ENCODE results near the gene SNTA1. TPM values are rescaled to one million over a fixed set of nuclear protein-coding genes. Genes with fewer than 3 reads are reported as not detected.

SNTA1 gene
- total and polyA plus RNA-seq, 9 of the 15 experiments (the other 6 are each of a cell fraction or from before 2014, with no cell fraction given), result 1.2 to 40.8 (median 20.3) TPM

GRCh38 chr20:33489495-33490022 is 46.0 kb upstream of the SNTA1 start (continued):
- no peak for TF ChIP-seq SIRT6 (IDR thresholded peaks at IDR 0.05; ENCODE audit: low read depth, low read length)
- peak; percentile 22; the same call in 1 of the 2 replicates for TF ChIP-seq NR4A1 (CRISPR knock-in tag; IDR thresholded peaks at IDR 0.05)
- TF ChIP-seq NR4A1 (tag; IDR thresholded peaks at IDR 0.05), result no peak
- no peak for TF ChIP-seq HNRNPUL1 (IDR thresholded peaks at IDR 0.05; ENCODE audit: low read length)
- no peak for TF ChIP-seq CTCFL (IDR thresholded peaks at IDR 0.05; ENCODE audit: borderline replicate concordance, insufficient read depth, low read depth, low read length, poor library complexity, severe bottlenecking)
- TF ChIP-seq DACH1 (IDR thresholded peaks at IDR 0.05; ENCODE audit: partially characterized antibody), result no peak
- TF ChIP-seq STAT5B (CRISPR knock-in tag; IDR thresholded peaks at IDR 0.05), result no peak
- no peak for TF ChIP-seq STAG1 (CRISPR knock-in tag; IDR thresholded peaks at IDR 0.05; ENCODE audit: borderline replicate concordance)
- no peak for TF ChIP-seq TRIM25 (IDR thresholded peaks at IDR 0.05; ENCODE audit: borderline replicate concordance)
- TF ChIP-seq, protein P1, sequence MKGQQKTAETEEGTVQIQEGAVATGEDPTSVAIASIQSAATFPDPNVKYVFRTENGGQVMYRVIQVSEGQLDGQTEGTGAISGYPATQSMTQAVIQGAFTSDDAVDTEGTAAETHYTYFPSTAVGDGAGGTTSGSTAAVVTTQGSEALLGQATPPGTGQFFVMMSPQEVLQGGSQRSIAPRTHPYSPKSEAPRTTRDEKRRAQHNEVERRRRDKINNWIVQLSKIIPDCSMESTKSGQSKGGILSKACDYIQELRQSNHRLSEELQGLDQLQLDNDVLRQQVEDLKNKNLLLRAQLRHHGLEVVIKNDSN (CRISPR knock-in tag; IDR thresholded peaks at IDR 0.05), result peak; percentile 87
- TF ChIP-seq HNRNPL (IDR thresholded peaks at IDR 0.05; ENCODE audit: low read depth, low read length), result no peak
- no peak for TF ChIP-seq MCM2 (IDR thresholded peaks at IDR 0.05; ENCODE audit: low read depth)
- TF ChIP-seq MTA3 (IDR thresholded peaks at IDR 0.05; ENCODE audit: borderline replicate concordance), result peak; percentile 59
- TF ChIP-seq TAF1 (IDR thresholded peaks at IDR 0.05; ENCODE audit: control insufficient read depth, extremely low read depth, insufficient read depth, low read length, severe bottlenecking), result peak; percentile 89
- TF ChIP-seq POLR3A (IDR thresholded peaks at IDR 0.05; ENCODE audit: borderline replicate concordance, extremely low read depth, insufficient read depth, insufficient read length), result no peak
- TF ChIP-seq, protein P2, sequence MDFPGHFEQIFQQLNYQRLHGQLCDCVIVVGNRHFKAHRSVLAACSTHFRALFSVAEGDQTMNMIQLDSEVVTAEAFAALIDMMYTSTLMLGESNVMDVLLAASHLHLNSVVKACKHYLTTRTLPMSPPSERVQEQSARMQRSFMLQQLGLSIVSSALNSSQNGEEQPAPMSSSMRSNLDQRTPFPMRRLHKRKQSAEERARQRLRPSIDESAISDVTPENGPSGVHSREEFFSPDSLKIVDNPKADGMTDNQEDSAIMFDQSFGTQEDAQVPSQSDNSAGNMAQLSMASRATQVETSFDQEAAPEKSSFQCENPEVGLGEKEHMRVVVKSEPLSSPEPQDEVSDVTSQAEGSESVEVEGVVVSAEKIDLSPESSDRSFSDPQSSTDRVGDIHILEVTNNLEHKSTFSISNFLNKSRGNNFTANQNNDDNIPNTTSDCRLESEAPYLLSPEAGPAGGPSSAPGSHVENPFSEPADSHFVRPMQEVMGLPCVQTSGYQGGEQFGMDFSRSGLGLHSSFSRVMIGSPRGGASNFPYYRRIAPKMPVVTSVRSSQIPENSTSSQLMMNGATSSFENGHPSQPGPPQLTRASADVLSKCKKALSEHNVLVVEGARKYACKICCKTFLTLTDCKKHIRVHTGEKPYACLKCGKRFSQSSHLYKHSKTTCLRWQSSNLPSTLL (IDR thresholded peaks at IDR 0.05), result no peak
- TF ChIP-seq, protein P3, sequence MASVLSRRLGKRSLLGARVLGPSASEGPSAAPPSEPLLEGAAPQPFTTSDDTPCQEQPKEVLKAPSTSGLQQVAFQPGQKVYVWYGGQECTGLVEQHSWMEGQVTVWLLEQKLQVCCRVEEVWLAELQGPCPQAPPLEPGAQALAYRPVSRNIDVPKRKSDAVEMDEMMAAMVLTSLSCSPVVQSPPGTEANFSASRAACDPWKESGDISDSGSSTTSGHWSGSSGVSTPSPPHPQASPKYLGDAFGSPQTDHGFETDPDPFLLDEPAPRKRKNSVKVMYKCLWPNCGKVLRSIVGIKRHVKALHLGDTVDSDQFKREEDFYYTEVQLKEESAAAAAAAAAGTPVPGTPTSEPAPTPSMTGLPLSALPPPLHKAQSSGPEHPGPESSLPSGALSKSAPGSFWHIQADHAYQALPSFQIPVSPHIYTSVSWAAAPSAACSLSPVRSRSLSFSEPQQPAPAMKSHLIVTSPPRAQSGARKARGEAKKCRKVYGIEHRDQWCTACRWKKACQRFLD (CRISPR knock-in tag; IDR thresholded peaks at IDR 0.05), result peak; percentile 41
- no peak for TF ChIP-seq ZBTB17 (CRISPR knock-in tag; IDR thresholded peaks at IDR 0.05)
- no peak for TF ChIP-seq PRMT5 (CRISPR knock-in tag; IDR thresholded peaks at IDR 0.05)
- no peak for TF ChIP-seq KLF16 (IDR thresholded peaks at IDR 0.05)
- no peak for TF ChIP-seq ZBTB7A (IDR thresholded peaks at IDR 0.05; ENCODE audit: borderline replicate concordance, control insufficient read depth, low read depth, low read length)
